HG03196 (cell line): ENCODE data around the gene NBPF20.
A peak's percentile ranks its signal among the peaks of the same experiment; 100 is the strongest.
"Not testable (repeated sequence)": the region's sequence is repeated elsewhere in the genome, so short reads cannot be mapped to it uniquely, and the experiment has no call there.

ENCODE experiments used
- ATAC-seq: cut with Tn5 transposase; IDR thresholded peaks from one replicate; pipeline ENCODE4 v1.9.1; 2021; ENCODE audit not compliant: unreplicated experiment

NBPF20 gene, protein sequence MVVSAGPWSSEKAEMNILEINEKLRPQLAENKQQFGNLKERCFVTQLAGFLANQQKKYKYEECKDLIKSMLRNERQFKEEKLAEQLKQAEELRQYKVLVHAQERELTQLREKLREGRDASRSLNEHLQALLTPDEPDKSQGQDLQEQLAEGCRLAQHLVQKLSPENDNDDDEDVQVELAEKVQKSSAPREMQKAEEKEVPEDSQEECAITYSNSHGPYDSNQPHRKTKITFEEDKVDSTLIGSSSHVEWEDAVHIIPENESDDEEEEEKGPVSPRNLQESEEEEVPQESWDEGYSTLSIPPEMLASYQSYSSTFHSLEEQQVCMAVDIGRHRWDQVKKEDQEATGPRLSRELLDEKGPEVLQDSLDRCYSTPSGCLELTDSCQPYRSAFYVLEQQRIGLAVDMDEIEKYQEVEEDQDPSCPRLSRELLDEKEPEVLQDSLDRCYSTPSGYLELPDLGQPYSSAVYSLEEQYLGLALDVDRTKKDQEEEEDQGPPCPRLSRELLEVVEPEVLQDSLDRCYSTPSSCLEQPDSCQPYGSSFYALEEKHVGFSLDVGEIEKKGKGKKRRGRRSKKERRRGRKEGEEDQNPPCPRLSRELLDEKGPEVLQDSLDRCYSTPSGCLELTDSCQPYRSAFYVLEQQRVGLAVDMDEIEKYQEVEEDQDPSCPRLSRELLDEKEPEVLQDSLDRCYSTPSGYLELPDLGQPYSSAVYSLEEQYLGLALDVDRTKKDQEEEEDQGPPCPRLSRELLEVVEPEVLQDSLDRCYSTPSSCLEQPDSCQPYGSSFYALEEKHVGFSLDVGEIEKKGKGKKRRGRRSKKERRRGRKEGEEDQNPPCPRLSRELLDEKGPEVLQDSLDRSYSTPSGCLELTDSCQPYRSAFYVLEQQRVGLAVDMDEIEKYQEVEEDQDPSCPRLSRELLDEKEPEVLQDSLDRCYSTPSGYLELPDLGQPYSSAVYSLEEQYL (N-terminal part only)

GRCh38 chr1:145425436-145426029, at the start of gene NBPF20:
Gene NBPF20 (minus strand): TSS chr1:145425603. CDS start chr1:145405272, 20,331 bp downstream.
- ATAC-seq = peak; percentile 95

GRCh38 chr1:145474837-145475368, 49.5 kb upstream of the NBPF20 start:
- not testable (repeated sequence) for ATAC-seq

GRCh38 chr1:145472731-145473130, 47.3 kb upstream of the NBPF20 start:
- not testable (repeated sequence) for ATAC-seq

- ATAC-seq = not testable (repeated sequence)
These were observed 46.0 kb upstream of the NBPF20 start for GRCh38 chr1:145471365-145471764.

- peak; percentile 78 for ATAC-seq
These were observed 40.2 kb upstream of the NBPF20 start for GRCh38 chr1:145465405-145466144.

DNA sequence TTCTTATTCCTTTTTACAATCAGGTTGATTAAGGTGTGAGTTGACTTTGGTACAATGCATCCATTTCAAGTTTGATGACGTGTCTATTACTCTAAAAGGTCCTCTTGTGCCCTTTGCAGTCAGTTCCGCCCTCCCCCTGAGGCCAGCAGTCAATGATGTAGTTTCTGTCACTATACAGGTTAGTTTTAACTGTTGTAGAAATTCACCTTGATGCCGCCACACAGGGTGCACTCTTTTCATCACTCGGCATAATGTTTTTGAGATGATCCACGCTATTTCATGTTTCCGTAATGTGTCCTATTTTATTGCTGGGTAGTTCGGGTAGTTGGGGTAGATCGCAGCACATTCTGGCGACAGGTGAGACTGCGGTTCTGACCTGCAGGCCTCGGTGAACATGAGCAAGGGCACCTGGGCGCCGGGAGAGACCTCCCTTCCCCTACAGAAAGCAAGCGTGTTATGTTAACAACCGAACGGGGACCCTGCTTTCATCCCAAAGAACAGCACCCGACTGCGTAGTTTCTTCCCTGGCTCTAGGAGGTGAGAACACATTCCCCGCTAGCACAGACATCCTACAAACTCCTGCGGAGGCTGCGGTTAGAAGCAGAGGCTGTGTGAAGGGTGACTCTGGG, 39.4 kb upstream of the NBPF20 start:
- peak; percentile 11 for ATAC-seq

- ATAC-seq = not testable (repeated sequence)
These were observed 38.6 kb upstream of the NBPF20 start for GRCh38 chr1:145464017-145464416.

GRCh38 chr1:145460684-145461083, 35.3 kb upstream of the NBPF20 start:
- not testable (repeated sequence) for ATAC-seq

GRCh38 chr1:145460048-145460447, 34.6 kb upstream of the NBPF20 start:
- not testable (repeated sequence) for ATAC-seq

GRCh38 chr1:145459591-145459990, 34.2 kb upstream of the NBPF20 start:
- ATAC-seq = not testable (repeated sequence)

GRCh38 chr1:145459063-145459462, 33.7 kb upstream of the NBPF20 start:
- ATAC-seq = not testable (repeated sequence)

DNA sequence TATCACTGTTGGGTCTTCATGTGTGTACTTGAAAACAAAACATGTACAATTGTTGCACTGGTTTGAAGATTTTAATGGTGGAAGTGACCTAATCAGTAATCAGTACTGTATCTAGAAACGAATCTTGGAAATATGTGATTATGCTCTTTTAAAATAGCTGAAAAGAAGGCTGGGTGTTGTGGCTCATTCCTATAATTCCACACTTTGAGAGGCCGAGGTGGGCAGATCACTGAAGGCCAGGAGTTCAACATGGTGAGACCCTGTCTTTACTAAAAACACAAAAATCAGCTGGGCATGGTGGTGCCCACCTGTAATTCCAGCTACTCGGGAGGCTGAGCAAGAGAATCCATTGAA, 29.4 kb upstream of the NBPF20 start:
- ATAC-seq = not testable (repeated sequence)

DNA sequence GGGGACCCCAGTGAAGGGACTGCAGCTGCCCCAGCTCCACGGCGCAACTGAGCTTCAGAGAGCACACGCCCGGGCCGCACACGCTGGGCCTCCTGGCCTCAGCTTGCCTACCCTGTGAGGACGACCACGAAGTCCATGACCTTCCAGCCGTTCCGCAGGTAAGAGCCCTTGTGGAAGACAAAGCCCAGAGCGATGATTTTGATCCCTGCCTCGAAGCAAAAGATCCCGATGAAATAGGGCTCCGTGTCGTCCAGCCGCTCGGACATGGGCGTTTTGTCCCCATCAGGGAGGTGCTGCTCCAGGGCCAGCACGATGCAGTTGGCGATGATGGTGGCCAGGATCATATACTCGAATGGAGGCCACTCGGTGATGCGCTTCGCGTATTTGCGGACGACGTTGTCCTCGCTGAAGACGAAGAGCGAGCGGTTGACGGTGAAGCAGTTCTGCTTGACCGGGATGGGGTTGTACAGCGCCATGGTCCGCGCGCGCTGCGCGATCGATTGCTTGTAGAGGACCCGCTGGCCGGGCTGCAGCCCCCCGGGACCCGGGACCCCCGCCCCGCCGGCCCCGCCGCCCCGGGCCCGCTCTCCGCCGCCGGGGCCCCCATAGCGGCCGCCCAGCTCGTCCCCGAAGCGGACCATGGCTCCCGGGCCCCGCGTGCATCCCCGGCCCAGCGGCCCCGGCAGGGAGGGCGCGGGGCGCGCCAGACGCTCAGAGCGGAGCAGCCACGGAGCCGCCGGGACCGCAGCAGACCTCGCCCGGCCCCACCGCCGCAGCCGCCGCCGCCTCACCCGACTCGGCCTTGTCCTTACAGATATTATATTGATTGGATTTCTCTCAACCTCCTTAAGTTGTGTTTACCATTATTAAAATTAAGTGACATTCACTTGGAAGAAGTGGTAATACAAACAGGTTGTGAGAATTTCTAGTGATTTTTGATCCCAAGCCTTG, 28.7 kb upstream of the NBPF20 start:
- not testable (repeated sequence) for ATAC-seq

GRCh38 chr1:145452506-145452905, 27.1 kb upstream of the NBPF20 start:
- ATAC-seq = not testable (repeated sequence)

DNA sequence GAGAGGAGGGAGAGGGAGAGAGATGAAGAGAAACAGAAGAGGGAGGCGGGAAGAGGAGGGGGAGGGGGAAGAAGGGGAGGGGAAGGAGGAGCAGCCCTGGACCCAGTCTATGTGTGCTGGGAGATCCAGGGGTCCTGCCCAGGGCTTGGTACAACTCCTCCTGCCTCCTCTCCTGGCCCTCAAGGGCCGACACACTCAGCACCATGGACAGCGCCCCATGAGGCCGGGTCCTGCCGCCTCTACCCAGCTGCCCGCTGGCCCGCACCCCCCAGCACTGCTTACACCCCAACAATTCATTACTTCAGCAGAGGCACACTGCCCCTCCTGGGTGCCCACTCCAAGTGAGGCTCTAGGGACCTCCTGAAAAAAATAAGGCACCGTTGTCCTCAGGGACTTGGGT, 26.5 kb upstream of the NBPF20 start:
- not testable (repeated sequence) for ATAC-seq

GRCh38 chr1:145445219-145445618, 19.8 kb upstream of the NBPF20 start:
- ATAC-seq = not testable (repeated sequence)

DNA sequence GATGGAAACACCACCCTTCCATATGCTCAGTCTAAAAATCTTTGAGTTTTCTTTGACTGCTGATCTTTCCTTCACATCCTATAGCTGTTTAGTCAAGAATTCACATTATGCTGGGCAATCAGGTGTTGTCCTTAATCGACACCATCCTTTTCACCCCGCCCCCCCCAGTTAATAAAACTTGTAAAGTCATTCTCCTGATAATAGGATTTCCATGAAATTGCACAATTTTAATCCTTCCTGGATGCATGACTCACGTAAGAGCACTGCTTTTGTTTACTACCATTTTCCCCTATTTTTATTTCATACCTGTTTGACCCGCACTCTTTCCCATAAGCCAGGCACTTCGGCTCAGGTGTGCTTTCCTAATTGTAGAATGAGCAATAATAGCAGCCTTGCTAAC, 16.9 kb upstream of the NBPF20 start:
- ATAC-seq = not testable (repeated sequence)
